WTC11 (cell line): Measurements from ENCODE around the gene CLIC3. TPM values are rescaled to one million over a fixed set of nuclear protein-coding genes. Genes with fewer than 3 reads are reported as not detected.
"Not testable (repeated sequence)": the region's sequence is repeated elsewhere in the genome, so short reads cannot be mapped to it uniquely, and the experiment has no call there.

Experiments
- ATAC-seq: fragments of 200-7000 bp; cut with Tn5 transposase; 2 replicates; pipeline ENCODE4 v1.10.0; 2021; ENCODE audit warnings: mild to moderate bottlenecking, moderate library complexity
- CTCF ChIA-PET: fragments of 300-600 bp; sonication (Branson Sonifier 250); formaldehyde crosslinking; loops from one replicate; lab custom pipeline; 2021; ENCODE audit warnings: antibody characterized with exemption; lab: Charles Lee
- POLR2A ChIA-PET: fragments of 350-600 bp; sonication (Branson Sonifier 250); formaldehyde crosslinking; loops from one replicate; lab custom pipeline; 2021; ENCODE audit warnings: antibody characterized with exemption; lab: Charles Lee
- DNase-seq: peaks from one replicate; pipeline ENCODE4 v3.0.0; 2021; ENCODE audit warnings: low spot score
- H3K27ac Mint-ChIP-seq: 2 replicates; pipeline ENCODE4 v1.8.0; 2021; ENCODE audit warnings: mixed read lengths
- H3K27me3 Mint-ChIP-seq: 2 replicates; pipeline ENCODE4 v1.8.0; 2021; ENCODE audit warnings: low read depth, mild to moderate bottlenecking, moderate library complexity, mixed read lengths
- H3K36me3 Mint-ChIP-seq: 2 replicates; pipeline ENCODE4 v1.8.0; 2021; ENCODE audit warnings: mixed read lengths
- H3K4me1 Mint-ChIP-seq: 2 replicates; pipeline ENCODE4 v1.8.0; 2022; ENCODE audit warnings: mixed read lengths
- H3K4me3 Mint-ChIP-seq: 2 replicates; pipeline ENCODE4 v1.8.0; 2021; ENCODE audit warnings: mild to moderate bottlenecking, moderate library complexity, mixed read lengths
- H3K9me3 Mint-ChIP-seq: 2 replicates; pipeline ENCODE4 v1.8.0; 2021; ENCODE audit warnings: mixed read lengths
- CREB1 ChIP-seq: sonication (generic); formaldehyde crosslinking; IDR thresholded peaks from 2 replicates; pipeline ENCODE4 v1.8.0; 2023; ENCODE audit warnings: mild to moderate bottlenecking, missing genetic modification reagents
- E2F4 ChIP-seq: sonication (generic); formaldehyde crosslinking; IDR thresholded peaks from 2 replicates; pipeline ENCODE4 v1.8.1; 2022; ENCODE audit warnings: low read depth, mild to moderate bottlenecking, moderate library complexity, missing genetic modification reagents, borderline replicate concordance
- EMX1 ChIP-seq: fragments of 250-450 bp; sonication (Bioruptor Pico); IDR thresholded peaks from 2 replicates; pipeline ENCODE4 v1.8.0; 2021; ENCODE audit warnings: mild to moderate bottlenecking
- FOXJ3 ChIP-seq: sonication (generic); formaldehyde crosslinking; IDR thresholded peaks from 2 replicates; pipeline ENCODE4 v1.9.0; 2021; ENCODE audit warnings: missing genetic modification reagents, mild to moderate bottlenecking, borderline replicate concordance
- FOXK1 ChIP-seq: sonication (generic); formaldehyde crosslinking; IDR thresholded peaks from 2 replicates; pipeline ENCODE4 v1.8.0; 2022; ENCODE audit warnings: mild to moderate bottlenecking, moderate library complexity, missing genetic modification reagents
- GABPB1 ChIP-seq: sonication (generic); formaldehyde crosslinking; IDR thresholded peaks from 2 replicates; pipeline ENCODE4 v1.8.1; 2023; ENCODE audit warnings: mild to moderate bottlenecking, missing genetic modification reagents
- MLX ChIP-seq: sonication (generic); formaldehyde crosslinking; IDR thresholded peaks from 2 replicates; pipeline ENCODE4 v1.8.1; 2023; ENCODE audit warnings: mild to moderate bottlenecking, missing genetic modification reagents, moderate library complexity
- NR1H2 ChIP-seq: sonication (generic); formaldehyde crosslinking; IDR thresholded peaks from 2 replicates; pipeline ENCODE4 v1.9.0; 2021; ENCODE audit warnings: mild to moderate bottlenecking, moderate library complexity, missing genetic modification reagents
- PRRX2 ChIP-seq: fragments of 250-450 bp; sonication (Bioruptor Pico); IDR thresholded peaks from 2 replicates; pipeline ENCODE4 v1.8.0; 2021; ENCODE audit warnings: mild to moderate bottlenecking
- SP1 ChIP-seq: sonication (generic); formaldehyde crosslinking; conservative IDR thresholded peaks from 2 replicates; pipeline ENCODE4 v1.8.1; 2022; ENCODE audit warnings: missing genetic modification reagents
- STAT6 ChIP-seq: sonication (generic); formaldehyde crosslinking; conservative IDR thresholded peaks from 2 replicates; pipeline ENCODE4 v1.8.1; 2023; ENCODE audit warnings: mild to moderate bottlenecking, low read depth, missing genetic modification reagents, moderate library complexity
- ZNF121 ChIP-seq: sonication (generic); formaldehyde crosslinking; IDR thresholded peaks from 2 replicates; pipeline ENCODE4 v1.8.0; 2023; ENCODE audit warnings: missing genetic modification reagents
- ZNF317 ChIP-seq: sonication (generic); formaldehyde crosslinking; IDR thresholded peaks from 2 replicates; pipeline ENCODE4 v1.8.1; 2023; ENCODE audit warnings: low read depth, mild to moderate bottlenecking, moderate library complexity, missing genetic modification reagents, borderline replicate concordance
- total RNA-seq: library from RNA; stranded (reverse); gene quantifications from 3 replicates; pipeline ENCODE4 v1.2.3, GENCODE V29; 2021
- TF ChIP-seq, protein P1 (sequence below): fragments of 200-600 bp; IDR thresholded peaks from 2 replicates; pipeline ENCODE4 v1.8.0; 2022; ENCODE audit warnings: antibody characterized with exemption
- TF ChIP-seq, protein P2 (sequence below): fragments of 250-450 bp; sonication (Bioruptor Pico); IDR thresholded peaks from 2 replicates; pipeline ENCODE4 v1.9.0; 2021; ENCODE audit warnings: mild to moderate bottlenecking, borderline replicate concordance
- TF ChIP-seq, protein P3 (sequence below): sonication (generic); formaldehyde crosslinking; IDR thresholded peaks from 2 replicates; pipeline ENCODE4 v1.8.0; 2022; ENCODE audit warnings: mild to moderate bottlenecking, missing genetic modification reagents
- TF ChIP-seq, protein P4 (sequence below): fragments of 250-450 bp; sonication (Bioruptor Pico); IDR thresholded peaks from 2 replicates; pipeline ENCODE4 v1.8.0; 2021; ENCODE audit warnings: mild to moderate bottlenecking
- TF ChIP-seq, protein P5 (sequence below): sonication (generic); formaldehyde crosslinking; IDR thresholded peaks from 2 replicates; pipeline ENCODE4 v1.8.0; 2022; ENCODE audit warnings: mild to moderate bottlenecking, missing genetic modification reagents

The CLIC3 gene
- total RNA-seq, 1 experiment from 2014 or later, result 0.31 TPM

DNA sequence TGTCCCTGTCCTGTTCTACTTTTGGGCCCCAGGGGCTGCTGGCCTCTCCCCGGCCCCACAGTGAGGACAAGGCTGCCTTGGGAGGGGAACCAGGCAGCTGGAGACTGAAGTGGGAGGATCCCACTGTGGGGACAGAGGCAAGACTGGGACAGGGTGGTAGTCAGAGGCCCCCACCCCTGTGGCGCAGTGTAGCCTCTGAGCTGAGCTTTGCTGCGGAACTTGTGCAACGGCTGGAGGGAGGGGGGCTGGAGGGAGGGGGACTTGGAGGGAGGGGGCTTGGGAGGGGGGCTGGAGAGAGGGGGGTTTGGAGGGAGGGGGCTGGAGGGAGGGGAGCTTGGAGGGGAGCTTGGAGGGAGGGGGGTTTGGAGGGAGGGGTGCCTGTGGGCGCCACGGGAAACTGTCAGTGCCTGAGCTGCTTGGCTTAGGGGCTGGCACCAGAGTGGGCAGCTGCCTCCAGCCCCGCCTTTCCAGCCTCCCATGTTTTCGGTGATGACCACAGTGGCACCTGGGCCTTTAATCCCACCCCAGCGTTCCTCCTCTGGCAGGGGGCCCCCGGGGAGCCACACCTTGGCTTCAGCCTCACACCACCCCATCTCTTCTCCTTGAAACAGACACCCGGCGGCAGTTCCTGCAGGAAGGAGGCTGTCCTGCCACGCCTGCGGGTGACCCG lies 37.8 kb upstream of the CLIC3 start (continued):
- TF ChIP-seq, protein P1, sequence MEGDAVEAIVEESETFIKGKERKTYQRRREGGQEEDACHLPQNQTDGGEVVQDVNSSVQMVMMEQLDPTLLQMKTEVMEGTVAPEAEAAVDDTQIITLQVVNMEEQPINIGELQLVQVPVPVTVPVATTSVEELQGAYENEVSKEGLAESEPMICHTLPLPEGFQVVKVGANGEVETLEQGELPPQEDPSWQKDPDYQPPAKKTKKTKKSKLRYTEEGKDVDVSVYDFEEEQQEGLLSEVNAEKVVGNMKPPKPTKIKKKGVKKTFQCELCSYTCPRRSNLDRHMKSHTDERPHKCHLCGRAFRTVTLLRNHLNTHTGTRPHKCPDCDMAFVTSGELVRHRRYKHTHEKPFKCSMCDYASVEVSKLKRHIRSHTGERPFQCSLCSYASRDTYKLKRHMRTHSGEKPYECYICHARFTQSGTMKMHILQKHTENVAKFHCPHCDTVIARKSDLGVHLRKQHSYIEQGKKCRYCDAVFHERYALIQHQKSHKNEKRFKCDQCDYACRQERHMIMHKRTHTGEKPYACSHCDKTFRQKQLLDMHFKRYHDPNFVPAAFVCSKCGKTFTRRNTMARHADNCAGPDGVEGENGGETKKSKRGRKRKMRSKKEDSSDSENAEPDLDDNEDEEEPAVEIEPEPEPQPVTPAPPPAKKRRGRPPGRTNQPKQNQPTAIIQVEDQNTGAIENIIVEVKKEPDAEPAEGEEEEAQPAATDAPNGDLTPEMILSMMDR, result no peak

DNA sequence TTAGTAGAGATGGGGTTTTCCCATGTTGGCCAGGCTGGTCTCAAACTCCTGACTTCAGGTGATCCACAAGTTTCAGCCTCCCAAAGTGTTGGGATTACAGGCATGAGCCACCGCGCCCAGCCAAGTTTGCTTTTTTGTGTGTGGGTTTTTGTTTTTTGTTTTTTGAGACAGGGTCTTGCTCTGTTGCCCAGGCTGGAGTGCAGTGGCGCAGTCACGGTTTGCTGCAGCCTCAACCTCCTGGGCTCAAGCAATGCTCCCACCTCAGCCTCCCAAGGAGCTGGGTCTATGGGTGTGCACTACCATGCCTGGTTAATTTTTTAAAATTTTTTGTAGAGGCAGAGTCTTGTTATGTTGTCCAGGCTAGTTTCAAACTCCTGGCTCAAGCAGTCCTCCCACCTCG lies 37.1 kb upstream of the CLIC3 start:
- H3K27ac Mint-ChIP-seq, H3K9me3 Mint-ChIP-seq, DNase-seq, H3K4me3 Mint-ChIP-seq, ATAC-seq, H3K36me3 Mint-ChIP-seq, H3K4me1 Mint-ChIP-seq, POLR2A ChIA-PET: not testable (repeated sequence)
- CTCF ChIA-PET, result interaction anchor here (2.3 to 4.9 kb wide), 7 partner anchors 11 to 143 kb away, joined by 8 to 151 read pairs (median 63); partner anchors contain the start of genes C8G, FBXW5, NPDC1 and PTGDS
- peaks cover 12% of the 10 kb centered on the region for H3K27me3 Mint-ChIP-seq

DNA sequence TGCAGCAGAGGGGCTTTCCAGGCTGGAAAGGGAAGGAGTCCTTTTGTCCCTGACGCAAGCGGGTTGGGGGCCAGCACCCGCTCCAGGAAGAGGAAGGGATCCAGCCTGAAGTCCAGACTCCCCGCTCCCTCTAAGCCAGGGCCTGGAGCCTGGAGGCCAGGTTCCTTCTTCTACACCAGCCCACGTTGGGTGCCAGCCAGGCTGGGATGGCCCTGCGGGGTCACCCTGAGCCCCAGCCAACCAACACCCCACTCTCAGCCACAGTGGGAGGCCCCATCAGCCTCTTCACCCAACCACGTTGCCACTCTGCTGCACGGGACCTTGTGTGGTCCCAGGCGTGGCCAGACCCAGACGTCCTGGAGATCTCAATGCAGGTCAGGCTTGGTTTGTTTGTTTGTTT lies 36.5 kb upstream of the CLIC3 start:
- no peak overlapping the region for H3K27ac Mint-ChIP-seq
- TF ChIP-seq, protein P2, sequence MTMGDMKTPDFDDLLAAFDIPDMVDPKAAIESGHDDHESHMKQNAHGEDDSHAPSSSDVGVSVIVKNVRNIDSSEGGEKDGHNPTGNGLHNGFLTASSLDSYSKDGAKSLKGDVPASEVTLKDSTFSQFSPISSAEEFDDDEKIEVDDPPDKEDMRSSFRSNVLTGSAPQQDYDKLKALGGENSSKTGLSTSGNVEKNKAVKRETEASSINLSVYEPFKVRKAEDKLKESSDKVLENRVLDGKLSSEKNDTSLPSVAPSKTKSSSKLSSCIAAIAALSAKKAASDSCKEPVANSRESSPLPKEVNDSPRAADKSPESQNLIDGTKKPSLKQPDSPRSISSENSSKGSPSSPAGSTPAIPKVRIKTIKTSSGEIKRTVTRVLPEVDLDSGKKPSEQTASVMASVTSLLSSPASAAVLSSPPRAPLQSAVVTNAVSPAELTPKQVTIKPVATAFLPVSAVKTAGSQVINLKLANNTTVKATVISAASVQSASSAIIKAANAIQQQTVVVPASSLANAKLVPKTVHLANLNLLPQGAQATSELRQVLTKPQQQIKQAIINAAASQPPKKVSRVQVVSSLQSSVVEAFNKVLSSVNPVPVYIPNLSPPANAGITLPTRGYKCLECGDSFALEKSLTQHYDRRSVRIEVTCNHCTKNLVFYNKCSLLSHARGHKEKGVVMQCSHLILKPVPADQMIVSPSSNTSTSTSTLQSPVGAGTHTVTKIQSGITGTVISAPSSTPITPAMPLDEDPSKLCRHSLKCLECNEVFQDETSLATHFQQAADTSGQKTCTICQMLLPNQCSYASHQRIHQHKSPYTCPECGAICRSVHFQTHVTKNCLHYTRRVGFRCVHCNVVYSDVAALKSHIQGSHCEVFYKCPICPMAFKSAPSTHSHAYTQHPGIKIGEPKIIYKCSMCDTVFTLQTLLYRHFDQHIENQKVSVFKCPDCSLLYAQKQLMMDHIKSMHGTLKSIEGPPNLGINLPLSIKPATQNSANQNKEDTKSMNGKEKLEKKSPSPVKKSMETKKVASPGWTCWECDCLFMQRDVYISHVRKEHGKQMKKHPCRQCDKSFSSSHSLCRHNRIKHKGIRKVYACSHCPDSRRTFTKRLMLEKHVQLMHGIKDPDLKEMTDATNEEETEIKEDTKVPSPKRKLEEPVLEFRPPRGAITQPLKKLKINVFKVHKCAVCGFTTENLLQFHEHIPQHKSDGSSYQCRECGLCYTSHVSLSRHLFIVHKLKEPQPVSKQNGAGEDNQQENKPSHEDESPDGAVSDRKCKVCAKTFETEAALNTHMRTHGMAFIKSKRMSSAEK (CRISPR knock-in tag), result no peak
- TF ChIP-seq MLX (no peak), FOXJ3 (CRISPR knock-in tag) (no peak), EMX1 (no peak), FOXK1 (CRISPR knock-in tag) (no peak), PRRX2 (no peak), SP1 (no peak), ZNF317 (no peak), ZNF121 (CRISPR knock-in tag) (no peak), GABPB1 (CRISPR knock-in tag) (no peak), NR1H2 (CRISPR knock-in tag) (no peak), CREB1 (CRISPR knock-in tag) (no peak), STAT6 (CRISPR knock-in tag) (no peak), E2F4 (no peak)
- TF ChIP-seq, protein P3, sequence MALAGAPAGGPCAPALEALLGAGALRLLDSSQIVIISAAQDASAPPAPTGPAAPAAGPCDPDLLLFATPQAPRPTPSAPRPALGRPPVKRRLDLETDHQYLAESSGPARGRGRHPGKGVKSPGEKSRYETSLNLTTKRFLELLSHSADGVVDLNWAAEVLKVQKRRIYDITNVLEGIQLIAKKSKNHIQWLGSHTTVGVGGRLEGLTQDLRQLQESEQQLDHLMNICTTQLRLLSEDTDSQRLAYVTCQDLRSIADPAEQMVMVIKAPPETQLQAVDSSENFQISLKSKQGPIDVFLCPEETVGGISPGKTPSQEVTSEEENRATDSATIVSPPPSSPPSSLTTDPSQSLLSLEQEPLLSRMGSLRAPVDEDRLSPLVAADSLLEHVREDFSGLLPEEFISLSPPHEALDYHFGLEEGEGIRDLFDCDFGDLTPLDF (CRISPR knock-in tag), result no peak
- TF ChIP-seq, protein P4, sequence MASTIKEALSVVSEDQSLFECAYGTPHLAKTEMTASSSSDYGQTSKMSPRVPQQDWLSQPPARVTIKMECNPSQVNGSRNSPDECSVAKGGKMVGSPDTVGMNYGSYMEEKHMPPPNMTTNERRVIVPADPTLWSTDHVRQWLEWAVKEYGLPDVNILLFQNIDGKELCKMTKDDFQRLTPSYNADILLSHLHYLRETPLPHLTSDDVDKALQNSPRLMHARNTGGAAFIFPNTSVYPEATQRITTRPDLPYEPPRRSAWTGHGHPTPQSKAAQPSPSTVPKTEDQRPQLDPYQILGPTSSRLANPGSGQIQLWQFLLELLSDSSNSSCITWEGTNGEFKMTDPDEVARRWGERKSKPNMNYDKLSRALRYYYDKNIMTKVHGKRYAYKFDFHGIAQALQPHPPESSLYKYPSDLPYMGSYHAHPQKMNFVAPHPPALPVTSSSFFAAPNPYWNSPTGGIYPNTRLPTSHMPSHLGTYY (CRISPR knock-in tag), result no peak
- TF ChIP-seq, protein P5, sequence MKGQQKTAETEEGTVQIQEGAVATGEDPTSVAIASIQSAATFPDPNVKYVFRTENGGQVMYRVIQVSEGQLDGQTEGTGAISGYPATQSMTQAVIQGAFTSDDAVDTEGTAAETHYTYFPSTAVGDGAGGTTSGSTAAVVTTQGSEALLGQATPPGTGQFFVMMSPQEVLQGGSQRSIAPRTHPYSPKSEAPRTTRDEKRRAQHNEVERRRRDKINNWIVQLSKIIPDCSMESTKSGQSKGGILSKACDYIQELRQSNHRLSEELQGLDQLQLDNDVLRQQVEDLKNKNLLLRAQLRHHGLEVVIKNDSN (CRISPR knock-in tag), result no peak
- H3K36me3 Mint-ChIP-seq, result no peaks in the 10 kb centered on the region
- no peak overlapping the region for H3K4me3 Mint-ChIP-seq
- CTCF ChIA-PET, result interaction anchor here (0.5 to 1.6 kb wide), 2 partner anchors 85 to 270 kb away, joined by 4 to 6 read pairs; no protein-coding TSS in a partner anchor
- no peaks in the 10 kb centered on the region for H3K9me3 Mint-ChIP-seq
- H3K4me1 Mint-ChIP-seq, result no peaks in the 10 kb centered on the region
- DNase-seq (no peak), ATAC-seq (no peak)
- POLR2A ChIA-PET, result no interaction called here
- H3K27me3 Mint-ChIP-seq, result peaks cover 12% of the 10 kb centered on the region
